Suppressor macrophage treated with lipopolysaccharide for 1 hour (primary cell): Measurements from ENCODE around the gene TAOK2.

Experiments used
- DNase-seq, 3 donors: peaks; one replicate each; pipeline ENCODE4 v3.0.0-alpha.2; 2020 to 2022

TAOK2 gene

DNA sequence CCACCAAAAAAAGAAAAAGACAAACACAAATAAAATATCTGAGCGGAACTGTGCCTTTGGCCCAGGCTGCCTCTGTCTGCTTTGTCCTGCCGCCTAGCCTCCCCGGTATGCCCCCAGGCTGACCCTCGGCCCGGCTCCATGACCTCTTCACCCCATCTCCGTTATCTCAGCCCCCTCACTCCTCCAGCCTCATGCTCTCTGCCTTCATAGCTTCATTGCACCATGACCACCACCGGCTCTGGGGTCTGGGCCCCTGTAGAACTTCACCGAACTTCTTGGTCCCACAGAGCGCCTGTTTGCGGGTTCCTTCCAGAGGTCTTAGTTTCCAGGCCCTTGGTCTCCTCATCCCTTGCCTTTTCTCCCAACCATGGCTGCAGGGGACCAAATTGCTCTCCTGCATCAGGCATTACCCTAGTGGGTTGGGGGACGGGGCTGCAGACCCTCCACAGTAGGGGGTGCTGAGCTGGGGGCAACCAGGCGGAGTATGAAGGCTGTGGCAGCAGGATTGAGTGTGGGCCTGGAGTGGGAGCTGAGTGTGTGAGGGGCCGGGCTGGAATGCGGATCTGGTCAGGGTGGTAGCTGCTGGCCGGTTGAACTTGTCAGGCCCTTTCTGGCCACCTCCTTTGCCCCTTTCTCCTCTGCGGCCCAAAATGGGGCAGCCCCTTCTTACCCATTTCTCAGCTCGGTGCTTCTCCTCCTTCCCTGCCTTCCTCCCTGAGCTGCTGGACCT lies 14.8 kb downstream of the TAOK2 start:
- DNase-seq: no peak

- DNase-seq: no peak
Observed at GRCh38 chr16:29989111-29989858, 15.6 kb downstream of the TAOK2 start.

DNA sequence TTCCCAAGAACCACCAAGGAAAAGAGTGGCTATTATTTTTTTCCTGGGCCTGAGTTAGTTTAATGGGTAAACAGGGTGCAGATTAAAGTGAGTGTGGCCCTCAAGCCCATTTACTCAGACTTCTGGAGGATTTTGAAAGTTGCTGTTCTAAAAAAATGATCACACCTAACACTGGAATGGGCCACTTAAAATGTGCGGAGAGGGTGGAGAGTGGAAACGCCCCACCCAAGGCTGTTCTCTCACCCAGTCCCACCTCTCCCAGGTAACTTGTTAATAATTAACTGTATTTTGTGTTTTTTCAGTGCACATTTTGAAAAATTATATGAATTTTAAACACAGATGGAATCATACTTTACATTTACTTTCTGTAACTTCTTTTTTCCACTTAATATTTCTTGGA lies 16.4 kb downstream of the TAOK2 start:
- no peak for DNase-seq

DNA sequence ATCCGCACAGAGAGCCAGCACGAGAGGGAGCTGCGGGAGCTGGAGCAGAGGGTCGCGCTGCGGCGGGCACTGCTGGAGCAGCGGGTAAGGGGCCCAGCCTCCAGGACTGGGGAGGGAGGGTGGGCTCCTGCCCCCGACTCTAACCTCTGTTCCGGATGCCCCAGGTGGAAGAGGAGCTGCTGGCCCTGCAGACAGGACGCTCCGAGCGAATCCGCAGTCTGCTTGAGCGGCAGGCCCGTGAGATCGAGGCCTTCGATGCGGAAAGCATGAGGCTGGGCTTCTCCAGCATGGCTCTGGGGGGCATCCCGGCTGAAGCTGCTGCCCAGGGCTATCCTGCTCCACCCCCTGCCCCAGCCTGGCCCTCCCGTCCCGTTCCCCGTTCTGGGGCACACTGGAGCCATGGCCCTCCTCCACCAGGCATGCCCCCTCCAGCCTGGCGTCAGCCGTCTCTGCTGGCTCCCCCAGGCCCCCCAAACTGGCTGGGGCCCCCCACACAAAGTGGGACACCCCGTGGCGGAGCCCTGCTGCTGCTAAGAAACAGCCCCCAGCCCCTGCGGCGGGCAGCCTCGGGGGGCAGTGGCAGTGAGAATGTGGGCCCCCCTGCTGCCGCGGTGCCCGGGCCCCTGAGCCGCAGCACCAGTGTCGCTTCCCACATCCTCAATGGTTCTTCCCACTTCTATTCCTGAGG lies 17.4 kb downstream of the TAOK2 start:
- no peak for DNase-seq

DNA sequence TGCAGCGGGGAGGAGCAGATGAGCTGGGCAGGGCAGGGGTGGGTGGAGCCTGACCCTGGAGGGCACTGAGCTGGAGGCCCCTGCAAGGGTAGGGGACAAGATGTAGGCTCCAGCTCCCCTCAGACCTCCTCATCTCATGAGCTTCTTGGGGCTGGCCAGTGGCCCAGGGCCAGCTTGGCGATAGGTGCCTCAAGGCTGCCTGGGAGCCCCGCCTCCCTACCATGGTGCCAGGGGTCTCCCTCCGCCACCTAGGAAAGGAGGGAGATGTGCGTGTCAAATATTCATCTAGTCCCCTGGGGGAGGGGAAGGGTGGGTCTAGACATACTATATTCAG lies 17.9 kb downstream of the TAOK2 start:
- no peak for DNase-seq

DNA sequence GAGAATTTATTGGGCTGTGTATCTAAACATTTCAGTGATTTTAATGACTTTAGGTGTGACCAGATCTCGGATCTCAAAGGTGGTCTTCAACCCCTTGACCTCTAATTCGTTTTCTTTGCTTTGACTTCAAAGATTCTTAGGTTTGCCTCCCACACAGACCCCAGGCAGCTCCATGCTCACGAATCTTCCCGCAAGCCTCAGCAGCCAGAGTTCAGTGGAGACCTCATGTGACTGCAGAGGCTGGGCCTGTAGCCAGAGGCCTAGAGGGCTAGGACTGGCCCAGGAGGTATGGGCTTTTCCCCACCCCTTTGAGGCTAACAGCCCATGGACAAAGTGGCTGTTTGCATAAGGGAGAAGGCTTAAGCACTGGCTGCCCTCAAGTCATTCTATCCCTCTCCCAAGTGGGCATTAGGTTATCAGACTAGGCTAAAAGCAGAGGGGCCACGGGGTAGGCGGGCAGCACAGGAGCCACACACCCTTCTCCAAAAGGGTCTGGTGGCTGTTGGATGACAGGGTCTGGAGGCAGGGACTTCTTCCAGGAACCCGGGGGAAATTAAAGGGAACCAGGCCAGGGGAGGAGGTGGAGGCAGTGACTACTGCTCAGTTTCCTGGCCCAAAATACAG lies 18.8 kb downstream of the TAOK2 start:
- DNase-seq: no peak

DNA sequence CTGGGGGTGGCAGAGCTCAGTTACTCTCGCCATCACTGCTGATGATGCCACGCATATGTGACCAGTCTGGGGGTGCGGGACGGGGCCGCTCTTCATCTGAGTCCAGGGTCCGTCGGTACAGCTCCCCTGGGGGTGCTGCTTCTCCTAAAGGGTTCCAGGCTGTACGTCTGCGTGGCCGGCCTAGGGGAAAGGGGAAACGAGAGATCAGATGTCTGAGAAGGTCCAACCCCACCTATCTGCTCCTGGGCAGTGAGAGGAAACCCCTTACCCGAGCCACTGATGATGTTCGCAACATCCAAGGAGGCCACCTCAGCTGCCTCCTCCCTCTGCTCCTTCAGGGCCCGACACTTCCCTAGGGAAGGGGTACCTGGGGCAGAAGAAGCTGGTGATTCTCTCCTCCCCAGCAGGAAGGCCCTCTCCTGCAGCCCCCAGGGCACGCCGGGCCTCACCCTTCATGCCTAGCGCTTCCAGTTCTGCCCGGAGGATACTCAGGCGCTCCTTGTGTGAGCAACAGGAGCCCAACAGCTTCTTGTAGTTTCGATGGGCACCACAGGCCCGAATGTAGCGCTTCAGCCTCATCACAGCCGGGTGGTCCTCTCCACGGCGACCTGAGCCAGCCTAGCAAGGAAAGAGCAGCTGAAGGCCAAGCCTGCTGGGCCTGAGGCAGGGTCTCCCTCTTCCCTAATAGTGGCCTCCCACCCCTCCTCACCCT lies 19.7 kb downstream of the TAOK2 start:
- DNase-seq: no peak

GRCh38 chr16:29993903-29994599 lies 20.4 kb downstream of the TAOK2 start:
- no peak for DNase-seq

DNA sequence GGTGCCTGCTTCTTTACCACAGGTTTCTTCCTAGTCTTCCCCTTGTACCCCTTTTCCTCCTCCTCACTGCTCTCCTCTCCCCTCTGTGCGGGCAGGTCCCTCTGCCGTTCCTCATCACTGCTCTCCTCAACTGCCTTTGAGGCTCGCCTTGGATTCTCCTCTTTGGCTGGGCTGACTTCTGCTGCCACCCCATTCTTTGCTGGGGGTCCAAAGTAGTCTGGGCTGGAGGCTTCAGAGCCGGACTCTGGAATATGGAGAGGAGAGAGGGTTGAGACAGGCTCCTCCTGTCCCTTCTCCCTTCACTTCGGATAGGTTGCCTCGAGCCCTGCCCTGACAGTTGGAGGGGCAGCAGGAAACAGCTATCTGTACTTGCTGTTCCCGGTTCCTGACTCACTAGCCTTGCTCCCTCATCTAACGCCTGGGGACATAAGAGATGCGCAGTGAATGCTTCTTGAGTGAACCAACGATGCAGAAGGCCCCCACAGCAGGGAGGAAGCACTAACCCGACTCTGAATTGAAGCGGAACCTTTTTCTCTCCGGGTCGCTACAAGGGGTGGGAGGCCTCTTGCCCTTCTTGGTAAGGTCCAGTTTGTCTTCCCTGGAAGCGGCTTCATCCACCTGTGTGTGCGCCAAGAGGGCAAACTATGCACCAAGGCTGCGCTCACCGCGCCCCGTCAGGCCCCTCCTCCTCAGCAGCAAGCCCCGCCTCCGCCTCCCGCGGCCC lies 21.1 kb downstream of the TAOK2 start:
- peak in 1 of 3 donors; percentile 39 for DNase-seq

GRCh38 chr16:29995324-29995910 lies 21.7 kb downstream of the TAOK2 start, which contains the start of gene HIRIP3:
Gene HIRIP3 (minus strand): TSS chr16:29995617. CDS start chr16:29995605, 12 bp downstream.
- peak; percentile 92 to 97 (median 95) for DNase-seq

GRCh38 chr16:29995911-29996765 lies 22.5 kb downstream of the TAOK2 start, which contains the start of gene INO80E:
Gene INO80E (plus strand): TSS chr16:29996241. CDS start chr16:29996311, 70 bp downstream.
- DNase-seq: peak; percentile 98 to 99 (median 99)

- DNase-seq: no peak
Observed at GRCh38 chr16:29996766-29997250, 23.1 kb downstream of the TAOK2 start.

DNA sequence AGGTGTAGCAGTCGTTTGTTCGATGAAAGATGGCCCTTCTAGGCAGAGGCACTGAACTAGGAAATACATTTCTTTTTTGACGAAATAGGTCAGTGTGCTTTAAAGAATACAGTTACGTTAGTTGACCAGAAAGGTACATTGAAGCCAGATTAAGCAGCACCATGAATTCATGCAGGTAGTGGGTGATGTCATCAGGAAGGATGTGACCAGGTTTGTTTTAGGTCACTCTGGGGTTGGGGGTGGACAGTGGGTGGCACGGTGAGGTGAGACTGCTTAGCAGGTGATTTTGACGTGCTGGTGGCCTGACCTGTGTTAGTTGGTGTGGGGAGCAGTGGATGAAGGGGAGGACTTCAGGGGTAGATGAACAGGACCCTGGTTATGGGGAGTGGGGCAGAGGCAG lies 25.9 kb downstream of the TAOK2 start:
- no peak for DNase-seq

GRCh38 chr16:30000735-30001631 lies 27.3 kb downstream of the TAOK2 start:
- no peak for DNase-seq

DNA sequence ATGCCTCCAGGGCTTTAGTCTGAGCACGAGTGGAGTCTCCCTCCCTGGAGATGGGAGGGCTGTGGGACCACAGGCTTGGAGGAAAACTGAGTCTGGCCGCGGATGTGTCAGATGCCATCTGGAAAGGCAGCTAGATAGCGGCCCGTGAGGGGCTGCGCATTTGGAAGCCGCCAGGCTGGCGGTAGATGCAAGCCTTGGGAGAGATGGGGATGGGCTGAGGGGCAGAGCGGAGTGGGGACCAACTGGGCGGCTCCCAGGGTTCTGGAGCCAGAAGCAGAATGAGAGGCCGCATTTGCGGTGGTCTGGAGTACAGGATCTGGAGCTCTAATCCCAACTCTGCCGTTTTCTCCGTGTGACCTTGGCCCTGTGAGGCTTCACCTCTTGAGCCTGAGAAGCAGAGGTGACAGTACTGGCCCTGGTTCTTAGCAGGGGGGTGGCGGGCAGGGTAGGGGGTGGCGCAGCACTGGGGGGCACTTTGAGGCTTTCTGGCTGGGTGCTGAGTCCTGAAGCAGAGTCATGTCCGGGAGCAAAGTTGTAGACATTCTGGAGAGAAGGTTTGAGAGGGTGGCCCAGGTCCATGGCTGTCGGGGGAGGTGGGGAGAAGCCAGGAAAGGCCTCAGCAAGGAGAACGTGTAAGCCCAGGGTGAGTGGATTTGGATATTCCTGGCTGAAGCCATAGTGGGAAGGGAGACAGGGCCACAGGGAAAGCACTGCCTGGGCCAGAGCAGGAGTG lies 29.1 kb downstream of the TAOK2 start:
- no peak for DNase-seq

- DNase-seq: no peak
Observed at GRCh38 chr16:30003670-30004423, 30.2 kb downstream of the TAOK2 start.

- no peak for DNase-seq
Observed at GRCh38 chr16:30004424-30004776, 30.7 kb downstream of the TAOK2 start.
